Measurements from ENCODE around the gene SCUBE3. TPM values are rescaled to one million over a fixed set of nuclear protein-coding genes. Genes with fewer than 3 reads are reported as not detected.

Gene SCUBE3
- total RNA-seq, 1 donor from 2014 or later, result 1.2 TPM

DNA sequence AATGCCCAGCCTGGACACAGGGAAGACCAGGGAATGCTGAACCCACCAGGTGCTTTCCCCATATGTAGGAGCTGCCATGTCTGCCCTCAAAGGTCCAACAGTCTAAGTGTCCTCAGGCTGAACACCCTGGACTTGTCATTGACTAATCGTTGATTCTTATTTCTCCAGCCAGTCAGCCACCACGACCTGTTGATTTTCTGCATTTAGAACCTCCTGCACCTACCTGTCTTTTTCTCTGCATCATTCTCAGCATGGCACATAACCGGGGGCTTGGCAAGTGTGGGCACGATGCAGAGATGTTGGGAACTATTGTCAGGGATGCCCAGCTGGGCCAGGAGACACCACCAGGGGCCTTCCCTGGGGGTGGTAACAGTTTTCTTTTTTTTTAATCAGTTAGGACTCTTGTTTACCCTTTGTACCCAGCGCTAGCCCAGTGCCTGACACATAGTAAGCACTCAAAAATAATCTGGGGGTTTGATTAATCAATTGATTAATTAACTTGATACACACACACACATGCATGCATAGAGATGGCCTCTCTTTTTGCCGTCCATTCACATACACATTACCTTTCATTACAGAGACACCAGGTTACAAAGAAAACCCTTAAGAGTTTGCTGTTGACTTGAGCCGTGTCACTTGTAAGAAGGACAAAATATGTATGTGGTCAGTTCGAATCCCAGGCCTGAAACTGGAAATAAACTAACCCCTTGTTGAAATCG lies 29.0 kb upstream of the SCUBE3 start:
- peaks cover 8% of the 10 kb centered on the region for H3K4me1 Mint-ChIP-seq (ENCODE audit: unreplicated experiment)
- TF ChIP-seq, protein P1, sequence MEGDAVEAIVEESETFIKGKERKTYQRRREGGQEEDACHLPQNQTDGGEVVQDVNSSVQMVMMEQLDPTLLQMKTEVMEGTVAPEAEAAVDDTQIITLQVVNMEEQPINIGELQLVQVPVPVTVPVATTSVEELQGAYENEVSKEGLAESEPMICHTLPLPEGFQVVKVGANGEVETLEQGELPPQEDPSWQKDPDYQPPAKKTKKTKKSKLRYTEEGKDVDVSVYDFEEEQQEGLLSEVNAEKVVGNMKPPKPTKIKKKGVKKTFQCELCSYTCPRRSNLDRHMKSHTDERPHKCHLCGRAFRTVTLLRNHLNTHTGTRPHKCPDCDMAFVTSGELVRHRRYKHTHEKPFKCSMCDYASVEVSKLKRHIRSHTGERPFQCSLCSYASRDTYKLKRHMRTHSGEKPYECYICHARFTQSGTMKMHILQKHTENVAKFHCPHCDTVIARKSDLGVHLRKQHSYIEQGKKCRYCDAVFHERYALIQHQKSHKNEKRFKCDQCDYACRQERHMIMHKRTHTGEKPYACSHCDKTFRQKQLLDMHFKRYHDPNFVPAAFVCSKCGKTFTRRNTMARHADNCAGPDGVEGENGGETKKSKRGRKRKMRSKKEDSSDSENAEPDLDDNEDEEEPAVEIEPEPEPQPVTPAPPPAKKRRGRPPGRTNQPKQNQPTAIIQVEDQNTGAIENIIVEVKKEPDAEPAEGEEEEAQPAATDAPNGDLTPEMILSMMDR (IDR thresholded peaks at IDR 0.05; ENCODE audit: unreplicated experiment), result no peak
- DNase-seq (ENCODE audit: low spot score), result no peak
- H3K36me3 Mint-ChIP-seq (ENCODE audit: low read depth, unreplicated experiment), result peaks cover 3% of the 10 kb centered on the region
- peaks cover 3% of the 10 kb centered on the region for H3K27me3 Mint-ChIP-seq (ENCODE audit: unreplicated experiment)
- H3K4me3 Mint-ChIP-seq (ENCODE audit: unreplicated experiment), result no peak overlapping the region
- H3K27ac Mint-ChIP-seq (ENCODE audit: unreplicated experiment), result peak overlapping the region; percentile 40
- no peaks in the 10 kb centered on the region for H3K9me3 Mint-ChIP-seq (ENCODE audit: unreplicated experiment)

DNA sequence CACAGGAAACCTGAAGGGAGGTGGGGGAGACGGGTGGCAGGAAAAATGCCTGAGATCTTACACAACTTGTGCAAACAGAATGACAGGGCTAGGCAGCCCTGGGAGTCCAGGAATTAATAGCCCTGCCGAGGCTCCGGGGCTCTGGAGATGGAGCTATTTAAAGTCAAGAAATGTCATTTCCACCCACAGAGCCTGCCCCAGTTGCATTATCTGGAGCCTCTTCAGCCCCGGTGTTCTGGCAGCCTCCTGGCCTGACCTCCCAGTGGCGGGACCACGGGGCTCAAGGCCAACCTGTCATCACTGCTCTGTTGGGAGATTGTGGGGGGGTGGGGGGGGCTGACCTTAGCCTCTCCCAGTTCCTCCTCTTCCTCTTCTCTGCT lies 28.5 kb upstream of the SCUBE3 start:
- Mint-ChIP-seq H3K9me3 (ENCODE audit: unreplicated experiment) (no peaks in the 10 kb centered on the region), H3K36me3 (ENCODE audit: low read depth, unreplicated experiment) (peaks cover 3% of the 10 kb centered on the region), H3K4me3 (ENCODE audit: unreplicated experiment) (no peak overlapping the region), H3K4me1 (ENCODE audit: unreplicated experiment) (peaks cover 8% of the 10 kb centered on the region), H3K27ac (ENCODE audit: unreplicated experiment) (no peak overlapping the region), H3K27me3 (ENCODE audit: unreplicated experiment) (peaks cover 3% of the 10 kb centered on the region)
- DNase-seq (ENCODE audit: low spot score), result peak; percentile 22
- TF ChIP-seq, protein P1 (IDR thresholded peaks at IDR 0.05; ENCODE audit: unreplicated experiment), result no peak

DNA sequence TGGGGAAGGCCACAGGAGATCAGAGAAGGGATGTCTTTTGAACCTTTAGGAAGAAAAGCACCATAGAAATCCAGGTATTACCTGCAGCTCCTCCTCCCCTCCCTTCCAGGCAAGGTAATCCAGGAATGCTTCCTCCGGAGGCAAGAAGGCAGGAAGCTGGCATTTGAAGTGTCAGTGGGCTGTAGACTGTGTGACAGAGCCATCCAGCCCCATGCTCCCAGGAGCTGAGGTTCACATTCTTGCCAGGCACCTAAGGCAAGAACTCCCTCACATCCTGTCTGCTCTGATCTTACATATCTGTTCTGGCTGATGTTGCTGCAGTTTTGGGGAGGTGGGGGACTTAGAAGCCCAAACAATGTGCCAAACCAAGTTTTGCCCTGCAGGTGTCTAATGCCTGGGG lies 27.8 kb upstream of the SCUBE3 start:
- TF ChIP-seq, protein P1 (IDR thresholded peaks at IDR 0.05; ENCODE audit: unreplicated experiment), result no peak
- Mint-ChIP-seq H3K36me3 (ENCODE audit: low read depth, unreplicated experiment) (peaks cover 3% of the 10 kb centered on the region), H3K9me3 (ENCODE audit: unreplicated experiment) (no peaks in the 10 kb centered on the region), H3K27me3 (ENCODE audit: unreplicated experiment) (peaks cover 3% of the 10 kb centered on the region), H3K4me1 (ENCODE audit: unreplicated experiment) (peaks cover 8% of the 10 kb centered on the region), H3K4me3 (ENCODE audit: unreplicated experiment) (no peak overlapping the region), H3K27ac (ENCODE audit: unreplicated experiment) (no peak overlapping the region)
- no peak for DNase-seq (ENCODE audit: low spot score)

DNA sequence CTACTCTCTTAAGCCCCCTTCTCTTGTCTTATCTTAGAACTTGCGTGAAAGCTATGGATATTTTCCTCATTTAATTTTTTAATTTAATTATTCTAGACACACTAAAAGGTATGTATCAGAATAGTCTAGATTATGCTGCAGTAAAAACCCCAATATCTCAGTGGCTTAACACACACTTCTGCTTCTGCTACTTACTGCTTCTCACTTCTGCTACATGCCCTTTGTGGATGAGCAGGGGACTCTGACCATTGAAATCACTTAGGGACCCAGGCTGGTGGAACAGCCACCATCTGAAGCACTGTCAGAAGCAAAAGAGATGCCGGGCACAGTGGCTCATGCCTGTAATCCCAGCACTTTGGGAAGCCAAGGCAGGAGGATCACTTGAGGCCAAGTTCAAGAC lies 27.2 kb upstream of the SCUBE3 start:
- Mint-ChIP-seq H3K36me3 (ENCODE audit: low read depth, unreplicated experiment) (peaks cover 3% of the 10 kb centered on the region), H3K27ac (ENCODE audit: unreplicated experiment) (no peak overlapping the region), H3K4me3 (ENCODE audit: unreplicated experiment) (no peak overlapping the region), H3K4me1 (ENCODE audit: unreplicated experiment) (peaks cover 8% of the 10 kb centered on the region), H3K9me3 (ENCODE audit: unreplicated experiment) (no peaks in the 10 kb centered on the region), H3K27me3 (ENCODE audit: unreplicated experiment) (peaks cover 3% of the 10 kb centered on the region)
- DNase-seq (ENCODE audit: low spot score), result no peak
- TF ChIP-seq, protein P1 (IDR thresholded peaks at IDR 0.05; ENCODE audit: unreplicated experiment), result no peak

DNA sequence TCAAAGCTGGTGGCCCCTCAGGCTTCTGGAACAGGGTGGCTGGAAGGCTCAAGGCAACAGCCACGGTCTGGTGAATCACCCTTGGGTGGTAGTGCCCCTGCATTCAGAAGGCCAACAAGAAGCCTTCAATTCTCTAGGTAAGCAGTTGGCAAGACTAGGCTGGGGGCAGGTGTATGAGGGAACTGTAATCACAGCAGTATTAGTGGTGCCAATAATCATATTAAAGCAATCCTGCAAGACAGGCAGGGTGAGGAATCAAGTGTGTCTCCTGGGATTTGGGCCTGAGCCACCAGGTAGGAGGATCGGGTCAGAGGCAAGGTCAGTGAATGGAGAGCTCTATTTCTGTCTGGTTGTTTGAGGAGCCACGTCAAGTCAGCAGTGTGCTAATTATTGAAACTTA lies 24.9 kb upstream of the SCUBE3 start:
- Mint-ChIP-seq H3K27me3 (ENCODE audit: unreplicated experiment) (peaks cover 3% of the 10 kb centered on the region), H3K4me1 (ENCODE audit: unreplicated experiment) (peaks cover 15% of the 10 kb centered on the region), H3K4me3 (ENCODE audit: unreplicated experiment) (no peak overlapping the region), H3K9me3 (ENCODE audit: unreplicated experiment) (no peaks in the 10 kb centered on the region), H3K27ac (ENCODE audit: unreplicated experiment) (no peak overlapping the region), H3K36me3 (ENCODE audit: low read depth, unreplicated experiment) (peaks cover 3% of the 10 kb centered on the region)
- no peak for DNase-seq (ENCODE audit: low spot score)
- TF ChIP-seq, protein P1 (IDR thresholded peaks at IDR 0.05; ENCODE audit: unreplicated experiment), result no peak
